GM19467 (cell line): ENCODE results near the gene IFI30.
"Not testable (repeated sequence)": the region's sequence is repeated elsewhere in the genome, so short reads cannot be mapped to it uniquely, and the experiment has no call there.

ENCODE experiments used
- ATAC-seq: cut with Tn5 transposase; IDR thresholded peaks from one replicate; pipeline ENCODE4 v1.9.1; 2021; ENCODE audit warnings: mild to moderate bottlenecking, moderate library complexity; ENCODE audit not compliant: unreplicated experiment

IFI30 gene

DNA sequence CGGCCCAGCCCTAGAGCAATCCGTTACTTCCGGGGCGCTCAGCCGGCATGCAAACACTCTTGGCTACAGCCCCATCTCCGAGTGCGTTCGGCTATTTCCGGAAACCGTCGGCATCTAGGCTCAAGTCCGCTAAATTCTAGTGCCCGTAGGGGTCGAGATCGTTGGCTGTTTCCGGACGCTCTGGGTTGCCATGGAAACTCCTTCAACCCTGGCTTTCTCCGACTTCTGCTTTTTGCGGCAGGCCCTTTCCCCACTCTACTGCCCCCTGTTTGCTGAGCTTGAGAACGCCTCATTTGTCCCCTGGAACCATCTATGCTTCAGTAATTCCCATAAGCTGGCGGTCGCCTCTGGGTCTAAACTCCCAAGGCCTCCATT lies 21.2 kb upstream of the IFI30 start:
- ATAC-seq = peak; percentile 68

- ATAC-seq = peak; percentile 65
Measured at GRCh38 chr19:18152817-18153555, 20.6 kb upstream of the IFI30 start, which contains the start of gene PIK3R2. PIK3R2 (plus strand) TSS chr19:18153163; CDS start chr19:18155880, 2,717 bp downstream.

GRCh38 chr19:18153556-18154134 lies 20.0 kb upstream of the IFI30 start:
- ATAC-seq = no peak

DNA sequence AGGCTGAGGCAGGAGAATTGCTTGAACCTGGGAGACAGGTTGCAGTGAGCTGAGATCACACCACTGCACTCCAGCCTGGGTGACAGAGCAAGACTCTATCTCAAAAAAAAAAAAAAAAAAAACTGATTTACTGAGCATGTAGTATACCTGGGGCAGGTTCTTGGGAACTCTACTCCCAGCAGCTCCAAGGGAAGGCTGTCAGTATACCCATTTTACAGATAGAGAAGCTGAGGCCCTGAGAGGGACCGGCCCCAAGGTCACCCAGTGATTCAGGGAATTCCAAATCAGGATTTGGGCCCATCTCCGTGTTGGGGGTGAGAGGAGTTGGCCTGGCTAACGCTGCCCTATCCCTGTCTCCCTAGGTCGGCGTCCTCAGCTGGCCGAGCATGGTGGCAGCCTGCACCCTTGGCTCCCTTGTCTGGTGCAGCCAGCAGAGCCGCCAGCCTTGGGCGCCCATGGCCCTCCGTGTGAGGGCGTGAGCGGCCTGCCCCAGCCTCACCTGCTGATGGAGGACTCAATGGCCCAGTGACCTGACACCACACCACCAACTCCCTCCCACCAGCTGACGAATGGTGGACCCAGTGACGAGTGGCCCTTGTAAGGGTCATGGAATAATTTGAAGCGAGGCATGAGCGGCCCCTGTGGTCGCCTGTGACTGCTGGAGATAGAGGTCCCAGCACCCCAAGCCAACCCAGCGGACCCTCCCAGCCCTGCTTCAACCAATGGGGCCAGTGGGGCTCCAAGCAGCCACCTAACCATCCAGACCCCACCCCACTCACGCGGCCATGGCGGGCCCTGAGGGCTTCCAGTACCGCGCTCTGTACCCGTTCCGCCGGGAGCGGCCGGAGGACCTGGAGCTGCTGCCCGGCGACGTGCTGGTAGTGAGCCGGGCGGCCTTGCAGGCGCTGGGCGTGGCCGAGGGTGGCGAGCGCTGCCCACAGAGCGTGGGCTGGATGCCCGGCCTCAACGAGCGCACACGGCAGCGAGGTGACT lies 18.2 kb upstream of the IFI30 start:
- no peak for ATAC-seq

DNA sequence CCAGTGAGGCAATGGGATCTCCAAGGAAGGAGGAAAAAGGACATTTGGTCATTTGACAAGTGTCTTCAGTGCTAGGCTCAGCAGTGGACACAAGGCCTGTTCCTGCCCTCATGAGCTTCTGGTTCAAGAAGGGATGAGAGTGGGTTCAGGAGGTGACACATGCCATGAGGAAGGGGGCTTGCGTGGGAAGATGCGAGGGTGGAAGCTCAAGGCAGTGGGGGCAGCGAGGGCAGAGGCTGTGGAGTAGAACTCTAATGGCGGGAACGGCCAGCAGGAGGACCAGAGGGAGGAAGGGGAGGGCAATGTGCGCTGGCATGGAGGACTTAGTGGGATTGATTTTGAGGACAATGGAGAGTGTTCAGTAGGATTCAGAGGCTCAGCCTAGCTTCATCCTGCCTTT lies 17.3 kb upstream of the IFI30 start:
- no peak for ATAC-seq

DNA sequence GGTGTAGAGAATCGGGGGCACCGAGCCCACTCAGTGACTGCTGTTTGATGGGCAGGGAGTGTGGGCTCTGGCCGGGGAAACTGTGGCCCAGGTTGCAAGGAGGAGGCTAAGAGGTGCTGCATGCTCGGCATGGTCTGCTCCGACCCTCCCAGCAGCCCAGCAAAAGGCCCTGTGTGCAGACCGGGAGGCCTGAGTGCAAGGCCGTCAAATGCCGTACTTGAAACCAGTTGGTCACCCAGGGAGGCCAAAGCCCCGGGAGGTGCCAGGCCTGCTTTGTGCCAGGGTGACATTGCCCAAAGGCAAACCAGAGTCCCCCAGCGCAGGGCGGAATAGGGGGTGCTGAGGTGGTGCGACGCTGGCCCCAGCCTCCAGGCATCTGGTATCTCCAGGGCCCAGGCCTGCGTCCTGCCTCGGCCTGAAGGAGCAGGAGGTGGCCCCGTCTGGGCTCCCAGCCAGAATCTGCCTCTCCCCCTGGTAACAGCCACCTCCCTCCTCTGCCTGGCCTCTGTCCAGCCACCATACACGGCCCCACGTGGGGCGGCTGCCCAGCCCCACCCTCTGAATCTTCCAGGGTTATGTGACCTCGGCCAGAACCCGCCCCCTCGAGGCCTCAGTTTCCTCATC lies 16.7 kb upstream of the IFI30 start:
- ATAC-seq = no peak

- ATAC-seq = no peak
Measured at GRCh38 chr19:18157465-18158063, 16.0 kb upstream of the IFI30 start.

DNA sequence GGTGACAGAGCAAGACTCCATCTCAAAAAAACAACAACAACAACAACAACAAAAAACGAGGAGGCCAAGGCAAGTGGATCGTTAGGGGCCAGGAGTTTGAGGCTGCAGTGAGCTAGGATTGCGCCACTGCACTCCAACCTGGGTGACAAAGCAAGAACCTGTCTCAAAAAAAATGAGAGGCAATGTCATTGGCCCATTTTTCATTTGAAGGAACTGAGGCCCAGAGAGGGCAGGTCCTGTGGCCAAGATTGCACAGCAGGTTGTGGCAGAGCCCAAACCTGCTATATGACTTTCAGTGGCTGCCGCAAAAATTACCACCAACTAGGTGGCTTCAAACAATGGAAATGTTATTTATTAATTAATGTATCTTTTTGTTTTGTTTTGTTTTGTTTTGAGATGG lies 15.1 kb upstream of the IFI30 start:
- no peak for ATAC-seq

DNA sequence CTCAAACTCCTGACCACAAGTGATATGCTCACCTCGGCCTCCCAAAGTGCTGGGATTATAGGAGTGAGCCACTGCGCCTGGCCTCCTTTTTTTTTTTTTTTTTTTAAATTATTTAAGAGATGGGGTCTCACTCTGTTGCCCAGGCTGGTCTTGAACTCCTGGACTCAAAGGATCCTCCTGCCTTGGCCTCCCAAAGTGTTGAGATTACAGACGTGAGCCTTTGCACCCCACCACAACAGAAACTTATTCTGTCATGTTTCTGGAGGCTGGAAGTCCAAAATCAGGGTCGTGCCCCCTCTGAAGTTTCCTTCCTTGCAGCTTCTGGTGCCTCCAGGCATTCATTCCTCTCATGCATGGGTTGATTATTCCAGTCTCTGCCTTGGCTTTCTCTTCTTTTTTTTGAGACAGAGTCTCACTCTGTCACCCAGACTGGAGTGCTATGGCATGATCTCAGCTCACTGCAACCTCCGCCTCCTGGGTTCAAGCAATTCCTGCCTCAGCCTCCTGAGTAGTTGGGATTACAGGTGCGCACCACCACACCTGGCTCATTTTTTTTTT lies 14.5 kb upstream of the IFI30 start:
- ATAC-seq = not testable (repeated sequence)

DNA sequence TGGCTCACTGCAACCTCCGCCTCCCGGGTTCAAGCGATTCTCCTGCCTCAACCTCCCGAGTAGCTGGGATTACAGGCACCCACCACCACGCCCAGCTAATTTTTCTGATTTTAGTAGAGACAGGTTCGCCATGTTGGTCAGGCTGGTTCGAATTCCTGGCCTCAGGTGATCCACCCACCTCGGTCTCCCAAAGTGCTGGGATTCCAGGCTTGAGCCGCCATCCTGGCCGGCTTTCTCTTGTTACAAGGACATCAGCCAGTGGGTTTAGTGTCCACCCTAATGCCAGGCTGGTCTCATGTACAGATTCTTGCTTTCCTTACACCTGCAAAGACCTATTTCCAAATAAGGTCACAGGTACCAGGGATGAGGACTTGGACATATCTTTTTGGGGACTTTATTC lies 13.8 kb upstream of the IFI30 start:
- ATAC-seq = no peak

DNA sequence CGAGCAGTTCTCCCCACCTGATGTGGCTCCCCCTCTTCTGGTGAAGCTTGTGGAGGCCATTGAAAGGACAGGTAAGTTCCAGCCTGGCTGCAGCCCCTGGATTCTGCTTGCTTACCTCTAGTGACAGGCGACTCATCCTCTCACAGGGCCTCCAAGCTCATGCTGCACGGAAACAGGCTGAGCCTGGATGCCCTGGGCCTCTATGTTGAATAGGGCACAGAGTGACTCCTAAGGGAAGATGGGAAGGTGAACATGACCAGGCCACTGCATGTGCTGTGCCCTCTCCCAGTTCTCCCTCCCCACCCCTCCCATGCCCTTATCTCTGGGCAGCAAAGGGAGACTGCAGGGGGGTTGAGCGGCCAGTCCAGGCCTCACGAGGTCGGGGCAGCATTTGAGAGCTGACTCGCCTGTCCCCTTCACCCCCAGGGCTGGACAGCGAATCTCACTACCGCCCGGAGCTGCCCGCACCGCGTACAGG lies 13.1 kb upstream of the IFI30 start:
- no peak for ATAC-seq

DNA sequence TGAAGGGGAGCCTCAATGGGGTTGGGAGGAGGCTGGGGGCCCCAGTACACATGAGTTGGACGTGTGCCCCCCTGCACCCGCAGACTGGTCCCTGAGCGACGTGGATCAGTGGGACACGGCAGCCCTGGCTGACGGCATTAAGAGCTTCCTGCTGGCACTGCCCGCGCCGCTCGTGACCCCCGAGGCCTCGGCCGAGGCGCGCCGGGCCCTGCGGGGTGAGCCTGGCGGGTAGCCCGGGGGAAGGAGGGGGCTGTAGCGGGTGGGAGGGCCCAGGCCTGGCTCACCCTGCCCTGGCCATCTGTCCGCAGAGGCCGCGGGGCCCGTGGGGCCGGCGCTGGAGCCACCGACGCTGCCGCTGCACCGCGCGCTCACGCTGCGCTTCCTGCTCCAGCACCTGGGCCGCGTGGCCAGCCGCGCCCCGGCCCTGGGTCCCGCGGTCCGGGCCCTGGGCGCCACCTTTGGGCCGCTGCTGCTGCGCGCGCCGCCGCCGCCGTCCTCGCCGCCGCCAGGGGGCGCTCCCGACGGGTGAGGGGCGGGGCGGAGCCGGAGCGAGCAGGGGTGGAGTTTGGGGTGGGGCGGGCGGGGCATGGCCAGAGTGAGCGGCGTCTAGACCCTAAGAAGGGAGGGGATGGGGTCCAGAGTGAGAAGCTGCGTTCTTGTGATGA lies 12.5 kb upstream of the IFI30 start:
- peak; percentile 56 for ATAC-seq

GRCh38 chr19:18161636-18162002 lies 12.0 kb upstream of the IFI30 start:
- ATAC-seq = no peak

DNA sequence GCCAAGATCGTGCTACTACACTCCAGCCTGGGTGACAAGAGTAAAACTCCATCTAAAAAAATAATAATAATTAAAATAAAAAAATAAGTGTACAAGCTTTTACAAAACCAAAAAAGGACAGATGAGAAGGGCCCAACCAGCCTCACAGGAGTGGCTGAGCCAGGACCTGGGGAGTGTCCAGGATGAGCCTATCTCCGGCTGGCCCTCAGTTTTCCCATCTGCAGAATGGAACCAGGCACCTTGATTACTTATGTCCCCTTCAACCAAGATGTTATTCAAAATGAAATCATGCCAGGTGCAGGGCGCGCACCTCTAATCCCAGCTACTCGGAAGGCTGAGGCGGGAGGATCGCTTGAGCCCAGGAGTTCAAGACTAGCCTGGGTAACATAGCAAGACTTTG lies 9.5 kb upstream of the IFI30 start:
- ATAC-seq = no peak

- no peak for ATAC-seq
Measured at GRCh38 chr19:18165794-18166544, 7.6 kb upstream of the IFI30 start.

DNA sequence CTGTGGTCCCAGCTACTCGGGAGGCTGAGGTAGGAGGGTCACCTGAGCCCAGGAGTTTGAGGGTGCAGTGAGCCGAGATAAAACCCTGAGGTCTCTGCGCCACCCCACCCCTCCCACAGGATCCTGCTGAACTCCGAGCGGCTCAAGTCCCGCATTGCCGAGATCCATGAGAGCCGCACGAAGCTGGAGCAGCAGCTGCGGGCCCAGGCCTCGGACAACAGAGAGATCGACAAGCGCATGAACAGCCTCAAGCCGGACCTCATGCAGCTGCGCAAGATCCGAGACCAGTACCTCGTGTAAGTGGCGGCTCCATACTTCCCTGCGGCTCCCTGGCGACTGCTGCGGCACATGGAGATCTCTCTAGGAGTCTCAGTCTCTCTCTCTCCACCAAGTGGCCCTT lies 6.6 kb upstream of the IFI30 start:
- no peak for ATAC-seq

DNA sequence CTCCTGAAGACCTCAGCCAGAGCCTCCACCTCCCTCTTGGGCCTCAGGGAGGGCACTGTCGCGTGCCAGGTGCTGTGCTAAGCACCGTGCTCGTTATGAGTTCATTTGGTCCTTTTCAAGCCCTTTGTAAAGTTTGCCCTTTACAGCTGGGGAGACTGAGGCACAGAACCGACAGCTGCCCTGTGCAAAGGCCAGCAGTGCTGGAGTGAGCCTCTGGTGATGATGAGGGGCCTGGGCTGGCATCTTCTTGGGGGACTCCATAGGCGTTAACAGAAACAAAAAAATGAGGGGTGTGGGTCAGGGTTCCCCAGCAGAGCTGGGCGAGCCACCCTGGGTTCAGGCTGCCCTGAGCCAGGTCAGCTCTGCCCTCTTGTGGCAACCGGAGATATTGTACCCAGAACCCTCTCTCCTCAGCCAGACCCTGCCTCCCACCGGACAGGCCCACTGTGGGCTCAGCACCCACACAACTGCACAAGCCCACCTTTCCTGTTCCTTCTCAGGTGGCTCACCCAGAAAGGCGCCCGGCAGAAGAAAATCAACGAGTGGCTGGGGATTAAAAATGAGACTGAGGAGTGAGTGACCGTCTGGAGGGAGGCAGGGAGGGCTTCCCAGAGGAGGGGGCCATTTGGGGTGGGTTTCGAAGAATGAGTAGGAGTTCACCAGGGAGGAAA lies 5.5 kb upstream of the IFI30 start:
- ATAC-seq = no peak

- no peak for ATAC-seq
Measured at GRCh38 chr19:18168673-18169381, 4.8 kb upstream of the IFI30 start.
